Bone marrow (tissue), 2 donors: Measurements from ENCODE around the gene DGKK.
"Not testable (repeated sequence)": the region's sequence is repeated elsewhere in the genome, so short reads cannot be mapped to it uniquely, and the experiment has no call there.

Experiments
- DNase-seq, 2 donors: peaks; one replicate each; lab custom pipeline; 2025; lab: John Stamatoyannopoulos, UW

The DGKK gene

GRCh38 chrX:50431623-50432022, 39.0 kb downstream of the DGKK start:
- DNase-seq: no peak

- no peak for DNase-seq
Measured at GRCh38 chrX:50430917-50431575, 39.6 kb downstream of the DGKK start.

GRCh38 chrX:50428174-50428573, 42.5 kb downstream of the DGKK start:
- no peak for DNase-seq

- no peak for DNase-seq
Measured at GRCh38 chrX:50407976-50408375, 62.6 kb downstream of the DGKK start.

- no peak for DNase-seq
Measured at GRCh38 chrX:50403903-50404302, 66.7 kb downstream of the DGKK start.

- no peak for DNase-seq
Measured at GRCh38 chrX:50402886-50403285, 67.7 kb downstream of the DGKK start.

- DNase-seq: no peak
Measured at GRCh38 chrX:50393902-50394301, 76.7 kb downstream of the DGKK start.

GRCh38 chrX:50386520-50386919, 84.1 kb downstream of the DGKK start:
- DNase-seq: no peak

- DNase-seq: no peak
Measured at GRCh38 chrX:50381729-50382415, 88.8 kb downstream of the DGKK start.

- DNase-seq: no peak
Measured at GRCh38 chrX:50375481-50376267, 95.0 kb downstream of the DGKK start.

GRCh38 chrX:50372966-50373365, 97.7 kb downstream of the DGKK start:
- no peak for DNase-seq

GRCh38 chrX:50343917-50344316, 126.7 kb downstream of the DGKK start:
- no peak for DNase-seq

- no peak for DNase-seq
Measured at GRCh38 chrX:50333308-50333707, 137.3 kb downstream of the DGKK start.

GRCh38 chrX:50332668-50333067, 138.0 kb downstream of the DGKK start:
- DNase-seq: not testable (repeated sequence)

- no peak for DNase-seq
Measured at GRCh38 chrX:50327235-50327634, 143.4 kb downstream of the DGKK start.
